SK-N-SH (cell line): ENCODE measurements around the gene PTH2. TPM values are rescaled to one million over a fixed set of nuclear protein-coding genes. Genes with fewer than 3 reads are reported as not detected.

Experiments used
- CTCF ChIA-PET: fragments of 300-600, 350-600 bp; formaldehyde crosslinking; extraction: SDS; loops from one replicate; lab custom pipeline; 2021; lab: Yijun Ruan, JAX
- POLR2A ChIA-PET: fragments of 350-600 bp; sonication (Branson Sonifier 250); formaldehyde crosslinking; extraction: SDS; loops from one replicate; lab custom pipeline; 2020; ENCODE audit warnings: antibody characterized with exemption, inconsistent platforms; lab: Yijun Ruan, JAX
- DNase-seq: peaks from one replicate; pipeline ENCODE4 v3.0.0; 2012
- H2AFZ ChIP-seq: fragments of 200-600 bp; sonication (generic); 2 replicates; pipeline ENCODE4 v1.8.1; 2016; ENCODE audit warnings: antibody characterized with exemption, mild to moderate bottlenecking, low read depth
- H3F3A ChIP-seq: fragments of 200-600 bp; sonication (generic); replicated peaks from 2 replicates; pipeline ENCODE3; 2016; ENCODE audit warnings: antibody characterized with exemption, mild to moderate bottlenecking; ENCODE audit not compliant: insufficient read depth
- H3K27ac ChIP-seq, 2 experiments: fragments of 200-500 bp in 1 of 2; fragments of 200-600 bp in 1 of 2; sonication (Bioruptor generic) in 1 of 2; sonication (generic), shearing (Covaris generic) in 1 of 2; 2 replicates each; pipeline versions ENCODE4 v1.5.1 to v1.6.1; 2014 to 2016; ENCODE audit warnings: low read depth in 2 of 2, inconsistent platforms in 1 of 2, low read length in 1 of 2, mild to moderate bottlenecking in 1 of 2, mixed read lengths in 1 of 2
- H3K27me3 ChIP-seq: fragments of 200-600 bp; sonication (generic), shearing (Covaris generic); 2 replicates; pipeline ENCODE4 v1.6.1; 2016; ENCODE audit warnings: mixed run types; ENCODE audit not compliant: insufficient read depth
- H3K36me3 ChIP-seq, 2 experiments: fragments of 200-500 bp in 1 of 2; fragments of 200-600 bp in 1 of 2; sonication (Bioruptor generic) in 1 of 2; sonication (generic) in 1 of 2; replicated peaks in 1 of 2; 2 replicates each; pipeline versions ENCODE3 to v1.5.1; 2014 to 2016; ENCODE audit warnings: low read length in 1 of 2, mild to moderate bottlenecking in 1 of 2; ENCODE audit not compliant: insufficient read depth in 2 of 2, control insufficient read depth in 1 of 2
- H3K4me1 ChIP-seq, 2 experiments: fragments of 200-500 bp in 1 of 2; fragments of 200-600 bp in 1 of 2; sonication (Bioruptor generic) in 1 of 2; sonication (generic), shearing (Covaris generic) in 1 of 2; 2 replicates each; pipeline versions ENCODE4 v1.5.1 to v1.6.1; 2014 to 2016; ENCODE audit warnings: low read depth in 1 of 2, low read length in 1 of 2, mixed run types in 1 of 2; ENCODE audit not compliant: insufficient read depth in 2 of 2, control insufficient read depth in 1 of 2
- H3K4me2 ChIP-seq: fragments of 200-600 bp; sonication (generic), shearing (Covaris generic); 2 replicates; pipeline ENCODE4 v1.6.1; 2017; ENCODE audit warnings: mixed run types
- H3K4me3 ChIP-seq, 2 experiments: fragments of 200-500 bp in 1 of 2; fragments of 200-600 bp in 1 of 2; sonication (Bioruptor generic) in 1 of 2; sonication (generic), shearing (Covaris generic) in 1 of 2; 2 replicates each; pipeline versions ENCODE4 v1.5.1 to v1.8.1; 2014 to 2016; ENCODE audit warnings: low read depth in 2 of 2, inconsistent platforms in 1 of 2, low read length in 1 of 2, mild to moderate bottlenecking in 1 of 2, mixed read lengths in 1 of 2, moderate library complexity in 1 of 2
- H3K79me2 ChIP-seq: fragments of 200-600 bp; sonication (generic); 2 replicates; pipeline ENCODE4 v1.8.1; 2017; ENCODE audit warnings: mild to moderate bottlenecking; ENCODE audit not compliant: insufficient read depth
- H3K9ac ChIP-seq: fragments of 200-600 bp; sonication (generic); 2 replicates; pipeline ENCODE4 v1.6.1; 2017; ENCODE audit warnings: mixed run types
- H3K9me2 ChIP-seq: fragments of 200-600 bp; sonication (generic); 2 replicates; pipeline ENCODE4 v1.6.1; 2017; ENCODE audit warnings: mixed run types
- H3K9me3 ChIP-seq: fragments of 200-600 bp; sonication (generic); 2 replicates; pipeline ENCODE4 v1.6.1; 2017; ENCODE audit warnings: mixed run types, mild to moderate bottlenecking, moderate library complexity
- H4K20me1 ChIP-seq: fragments of 200-600 bp; sonication (generic); 2 replicates; pipeline ENCODE4 v1.6.1; 2017; ENCODE audit warnings: mild to moderate bottlenecking, mixed run types; ENCODE audit not compliant: insufficient read depth
- CHD2 ChIP-seq: fragments of 150-350 bp; IDR thresholded peaks from 2 replicates; pipeline ENCODE4 v1.6.1; 2018; ENCODE audit warnings: low read length; ENCODE audit not compliant: partially characterized antibody
- CTCF ChIP-seq: fragments of 200-600 bp; sonication (generic); IDR thresholded peaks from 2 replicates; pipeline ENCODE4 v1.6.1; 2017; ENCODE audit warnings: antibody characterized with exemption, mild to moderate bottlenecking, moderate library complexity
- ELF1 ChIP-seq: IDR thresholded peaks from 2 replicates; pipeline ENCODE4 v1.4.0; 2012
- FOXM1 ChIP-seq: IDR thresholded peaks from 2 replicates; pipeline ENCODE4 v1.4.0; 2012; ENCODE audit warnings: low read depth, mild to moderate bottlenecking
- MEF2A ChIP-seq: IDR thresholded peaks from 2 replicates; pipeline ENCODE4 v1.4.0; 2012; ENCODE audit warnings: low read depth, borderline replicate concordance
- NRF1 ChIP-seq: IDR thresholded peaks from 2 replicates; pipeline ENCODE4 v1.6.1; 2012; ENCODE audit warnings: low read depth, mild to moderate bottlenecking, low read length
- RAD21 ChIP-seq: IDR thresholded peaks from 2 replicates; pipeline ENCODE4 v1.6.1; 2012; ENCODE audit warnings: mild to moderate bottlenecking, low read length
- RCOR1 ChIP-seq: fragments of 150-350 bp; IDR thresholded peaks from 2 replicates; pipeline ENCODE4 v1.6.1; 2017; ENCODE audit warnings: antibody characterized with exemption, low read length
- RFX5 ChIP-seq: IDR thresholded peaks from 2 replicates; pipeline ENCODE4 v1.6.1; 2012; ENCODE audit warnings: mild to moderate bottlenecking, improper control_type of control experiment, low read length
- SIN3A ChIP-seq: IDR thresholded peaks from 2 replicates; pipeline ENCODE4 v1.6.1; 2012; ENCODE audit warnings: low read depth, mild to moderate bottlenecking, low read length, moderate library complexity, borderline replicate concordance
- SMC3 ChIP-seq: IDR thresholded peaks from 2 replicates; pipeline ENCODE4 v1.6.1; 2012; ENCODE audit warnings: low read depth, low read length, improper control_type of control experiment
- TAF1 ChIP-seq: IDR thresholded peaks from 2 replicates; pipeline ENCODE4 v1.6.1; 2012; ENCODE audit warnings: low read depth, mild to moderate bottlenecking, low read length, moderate library complexity, borderline replicate concordance
- TCF12 ChIP-seq: IDR thresholded peaks from 2 replicates; pipeline ENCODE4 v1.4.0; 2012
- WGBS: methylation state at CpG from one replicate; pipeline ENCODE4 v1.1.6; 2017; ENCODE audit warnings: low lambda C conversion rate; 5-methylcytosine and 5-hydroxymethylcytosine counted together
- polyA plus RNA-seq, 3 experiments: library from polyadenylated mRNA; depleted of rRNA; stranded (reverse); fragments of >200 nt; gene quantifications; 2 replicates each; pipeline ENCODE4 v1.2.3, GENCODE V29; 2012
- TF ChIP-seq, protein P1 (sequence below): IDR thresholded peaks from 2 replicates; pipeline ENCODE4 v1.6.1; 2012; ENCODE audit warnings: mild to moderate bottlenecking, low read depth, low read length, moderate library complexity
- TF ChIP-seq, protein P2 (sequence below): fragments of 150-350 bp; IDR thresholded peaks from 2 replicates; pipeline ENCODE4 v1.6.1; 2017; ENCODE audit warnings: antibody characterized with exemption, low read length, low read depth, borderline replicate concordance
- TF ChIP-seq, protein P3 (sequence below): IDR thresholded peaks from 2 replicates; pipeline ENCODE4 v1.4.0; 2012; ENCODE audit warnings: low read depth
- TF ChIP-seq, protein P4 (sequence below): fragments of 150-350 bp; IDR thresholded peaks from 2 replicates; pipeline ENCODE4 v1.6.1; 2016; ENCODE audit warnings: mild to moderate bottlenecking, low read depth, low read length

Gene PTH2
- polyA plus RNA-seq, 1 of the 3 experiments (the other 2 are of a cell fraction), result not detected

DNA sequence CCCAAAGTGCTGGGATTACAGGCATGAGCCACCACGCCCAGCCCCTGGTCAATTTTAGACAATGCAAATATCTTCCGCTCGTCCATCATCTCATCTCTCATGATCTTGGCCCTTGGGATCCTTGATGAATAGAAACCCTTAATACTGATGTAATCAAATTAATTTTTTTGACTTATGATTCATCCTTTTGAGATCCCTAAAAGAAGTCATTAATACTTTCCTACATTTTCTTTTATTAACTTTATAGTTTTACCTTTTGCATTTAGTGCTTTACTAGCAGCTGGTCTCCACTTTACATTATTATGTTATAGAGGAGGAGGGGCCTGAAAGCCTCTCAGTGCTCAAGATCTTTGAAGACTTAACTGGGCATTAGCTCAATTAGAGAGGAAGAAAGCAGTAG, 42.9 kb downstream of the PTH2 start:
- 54% methylated on average over 3 of the region's 3 CpGs for WGBS
- POLR2A ChIA-PET, result no interaction called here

DNA sequence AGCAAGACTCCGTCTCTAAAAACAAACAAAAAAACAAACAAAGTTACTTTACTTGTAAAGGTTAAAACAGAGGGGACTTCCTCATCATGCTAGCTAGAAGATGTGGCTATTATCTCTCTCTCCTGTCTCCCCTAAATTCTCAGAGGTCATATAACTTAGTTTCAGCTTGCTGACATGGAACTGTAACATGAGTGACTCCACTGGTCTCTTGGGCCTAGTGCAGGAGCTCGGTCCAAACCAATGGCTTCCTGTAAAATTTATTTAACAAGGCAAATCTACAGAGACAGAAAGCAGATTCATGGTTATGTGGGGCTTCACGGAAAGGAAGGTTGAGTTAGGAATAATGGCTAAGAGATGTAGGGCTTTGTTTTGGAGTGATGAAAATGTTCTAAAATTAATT, 44.7 kb downstream of the PTH2 start:
- H3K4me3 ChIP-seq, result no peak overlapping the region
- DNase-seq, result no peak
- no peaks in the 10 kb centered on the region for H3K4me1 ChIP-seq
- peaks cover under 1% of the 10 kb centered on the region for H3F3A ChIP-seq
- peaks cover 21% of the 10 kb centered on the region for H3K27me3 ChIP-seq
- H3K9me2 ChIP-seq, result no peaks in the 10 kb centered on the region
- ChIA-PET POLR2A (no interaction called here), CTCF (interaction anchor here (0.7 to 3.7 kb wide), 3 partner anchors 13 to 180 kb away, joined by 3 to 24 read pairs (median 4); partner anchors contain the start of gene FLT3LG)
- H3K9ac ChIP-seq, result no peak overlapping the region
- H4K20me1 ChIP-seq, result no peaks in the 10 kb centered on the region
- no peaks in the 10 kb centered on the region for H3K36me3 ChIP-seq
- peaks cover 7% of the 10 kb centered on the region; the same call in 1 of the 2 replicates for H3K9me3 ChIP-seq
- no peak overlapping the region for H3K4me2 ChIP-seq
- H3K27ac ChIP-seq, result no peak overlapping the region
- TF ChIP-seq, protein P1, sequence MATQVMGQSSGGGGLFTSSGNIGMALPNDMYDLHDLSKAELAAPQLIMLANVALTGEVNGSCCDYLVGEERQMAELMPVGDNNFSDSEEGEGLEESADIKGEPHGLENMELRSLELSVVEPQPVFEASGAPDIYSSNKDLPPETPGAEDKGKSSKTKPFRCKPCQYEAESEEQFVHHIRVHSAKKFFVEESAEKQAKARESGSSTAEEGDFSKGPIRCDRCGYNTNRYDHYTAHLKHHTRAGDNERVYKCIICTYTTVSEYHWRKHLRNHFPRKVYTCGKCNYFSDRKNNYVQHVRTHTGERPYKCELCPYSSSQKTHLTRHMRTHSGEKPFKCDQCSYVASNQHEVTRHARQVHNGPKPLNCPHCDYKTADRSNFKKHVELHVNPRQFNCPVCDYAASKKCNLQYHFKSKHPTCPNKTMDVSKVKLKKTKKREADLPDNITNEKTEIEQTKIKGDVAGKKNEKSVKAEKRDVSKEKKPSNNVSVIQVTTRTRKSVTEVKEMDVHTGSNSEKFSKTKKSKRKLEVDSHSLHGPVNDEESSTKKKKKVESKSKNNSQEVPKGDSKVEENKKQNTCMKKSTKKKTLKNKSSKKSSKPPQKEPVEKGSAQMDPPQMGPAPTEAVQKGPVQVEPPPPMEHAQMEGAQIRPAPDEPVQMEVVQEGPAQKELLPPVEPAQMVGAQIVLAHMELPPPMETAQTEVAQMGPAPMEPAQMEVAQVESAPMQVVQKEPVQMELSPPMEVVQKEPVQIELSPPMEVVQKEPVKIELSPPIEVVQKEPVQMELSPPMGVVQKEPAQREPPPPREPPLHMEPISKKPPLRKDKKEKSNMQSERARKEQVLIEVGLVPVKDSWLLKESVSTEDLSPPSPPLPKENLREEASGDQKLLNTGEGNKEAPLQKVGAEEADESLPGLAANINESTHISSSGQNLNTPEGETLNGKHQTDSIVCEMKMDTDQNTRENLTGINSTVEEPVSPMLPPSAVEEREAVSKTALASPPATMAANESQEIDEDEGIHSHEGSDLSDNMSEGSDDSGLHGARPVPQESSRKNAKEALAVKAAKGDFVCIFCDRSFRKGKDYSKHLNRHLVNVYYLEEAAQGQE, result no peak
- no peak for TF ChIP-seq SIN3A
- TF ChIP-seq RAD21, result no peak
- no peak for TF ChIP-seq FOXM1
- no peak for TF ChIP-seq ELF1
- TF ChIP-seq, protein P2, sequence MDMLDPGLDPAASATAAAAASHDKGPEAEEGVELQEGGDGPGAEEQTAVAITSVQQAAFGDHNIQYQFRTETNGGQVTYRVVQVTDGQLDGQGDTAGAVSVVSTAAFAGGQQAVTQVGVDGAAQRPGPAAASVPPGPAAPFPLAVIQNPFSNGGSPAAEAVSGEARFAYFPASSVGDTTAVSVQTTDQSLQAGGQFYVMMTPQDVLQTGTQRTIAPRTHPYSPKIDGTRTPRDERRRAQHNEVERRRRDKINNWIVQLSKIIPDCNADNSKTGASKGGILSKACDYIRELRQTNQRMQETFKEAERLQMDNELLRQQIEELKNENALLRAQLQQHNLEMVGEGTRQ, result no peak
- TF ChIP-seq TCF12, result no peak
- TF ChIP-seq RFX5, result no peak
- no peak for TF ChIP-seq SMC3
- no peaks in the 10 kb centered on the region for H3K79me2 ChIP-seq
- H2AFZ ChIP-seq, result no peak overlapping the region
- 63% methylated on average over 3 of the region's 3 CpGs for WGBS

More for the DNA sequence above, 42.9 kb downstream of the PTH2 start:
- H2AFZ ChIP-seq, result no peak overlapping the region
- H3K36me3 ChIP-seq, result no peaks in the 10 kb centered on the region
- no peak overlapping the region for H3K9ac ChIP-seq
- H3K9me2 ChIP-seq, result no peaks in the 10 kb centered on the region
- H3K9me3 ChIP-seq, result peaks cover 7% of the 10 kb centered on the region; the same call in 1 of the 2 replicates
- peaks cover 13% of the 10 kb centered on the region for H3K27me3 ChIP-seq
- peaks cover 4% of the 10 kb centered on the region for H3F3A ChIP-seq
- H3K4me2 ChIP-seq, result no peak overlapping the region
- DNase-seq, result no peak
- CTCF ChIA-PET, result interaction anchor here (3.7 kb wide), 1 partner anchor 11 kb away, joined by 24 read pairs; no protein-coding TSS in a partner anchor
- H4K20me1 ChIP-seq, result no peaks in the 10 kb centered on the region
- H3K4me3 ChIP-seq, result no peak overlapping the region
- TF ChIP-seq MEF2A (no peak), RCOR1 (no peak), CTCF (no peak), TAF1 (no peak), FOXM1 (no peak), CHD2 (no peak), NRF1 (no peak), RFX5 (no peak)
- TF ChIP-seq, protein P3, sequence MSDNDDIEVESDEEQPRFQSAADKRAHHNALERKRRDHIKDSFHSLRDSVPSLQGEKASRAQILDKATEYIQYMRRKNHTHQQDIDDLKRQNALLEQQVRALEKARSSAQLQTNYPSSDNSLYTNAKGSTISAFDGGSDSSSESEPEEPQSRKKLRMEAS, result no peak
- TF ChIP-seq, protein P4, sequence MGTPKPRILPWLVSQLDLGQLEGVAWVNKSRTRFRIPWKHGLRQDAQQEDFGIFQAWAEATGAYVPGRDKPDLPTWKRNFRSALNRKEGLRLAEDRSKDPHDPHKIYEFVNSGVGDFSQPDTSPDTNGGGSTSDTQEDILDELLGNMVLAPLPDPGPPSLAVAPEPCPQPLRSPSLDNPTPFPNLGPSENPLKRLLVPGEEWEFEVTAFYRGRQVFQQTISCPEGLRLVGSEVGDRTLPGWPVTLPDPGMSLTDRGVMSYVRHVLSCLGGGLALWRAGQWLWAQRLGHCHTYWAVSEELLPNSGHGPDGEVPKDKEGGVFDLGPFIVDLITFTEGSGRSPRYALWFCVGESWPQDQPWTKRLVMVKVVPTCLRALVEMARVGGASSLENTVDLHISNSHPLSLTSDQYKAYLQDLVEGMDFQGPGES, result no peak
- H3K27ac ChIP-seq, result no peak overlapping the region
- no peaks in the 10 kb centered on the region for H3K4me1 ChIP-seq
- no peaks in the 10 kb centered on the region for H3K79me2 ChIP-seq
